Suppressor macrophage treated with lipopolysaccharide for 4 hours (primary cell): ENCODE results near the gene PBX1.
"Not testable (repeated sequence)": the region's sequence is repeated elsewhere in the genome, so short reads cannot be mapped to it uniquely, and the experiment has no call there.

Source experiments
- DNase-seq: peaks from one replicate; pipeline ENCODE4 v3.0.0-alpha.2; 2020

The PBX1 gene

DNA sequence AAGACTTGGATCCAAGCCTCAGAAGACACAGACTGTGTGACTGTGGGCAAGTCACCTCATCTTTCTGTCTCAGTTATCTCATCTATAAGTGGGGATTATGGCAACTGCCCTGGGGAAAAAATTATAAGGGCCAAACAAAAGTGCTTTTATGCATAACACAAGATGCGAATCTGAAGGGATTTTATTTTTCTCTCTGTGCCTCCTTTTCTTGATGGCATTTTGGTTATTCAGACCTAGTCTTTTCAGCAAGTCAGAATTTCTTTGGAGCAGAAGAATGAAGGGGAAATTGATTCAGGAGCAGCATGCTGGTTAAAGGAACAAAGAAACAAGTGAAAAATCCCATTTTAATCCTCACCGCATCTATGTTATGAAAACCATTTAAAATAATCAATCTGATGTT is 86.9 kb downstream of the PBX1 start:
- no peak for DNase-seq

GRCh38 chr1:164647211-164647610 is 88.2 kb downstream of the PBX1 start:
- DNase-seq = no peak

DNA sequence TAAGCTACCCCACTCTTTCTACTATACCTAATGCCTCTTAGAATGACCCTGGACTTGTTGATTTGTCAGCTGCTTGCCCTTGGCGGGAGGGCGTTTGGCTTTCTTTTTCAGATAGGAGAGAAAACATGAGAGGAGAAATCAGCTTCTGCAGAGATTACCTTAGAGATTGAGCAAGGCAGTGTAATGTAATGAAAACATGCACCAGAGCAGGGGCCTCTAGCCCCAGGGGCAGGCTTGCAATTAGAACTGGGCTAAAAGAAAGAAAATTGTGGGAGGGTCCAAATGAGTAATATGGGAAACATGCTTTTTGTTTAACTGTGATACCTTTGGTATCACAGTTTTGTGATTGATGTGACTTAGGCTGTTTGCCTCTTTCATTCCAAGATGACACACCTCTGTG is 89.7 kb downstream of the PBX1 start:
- no peak for DNase-seq

DNA sequence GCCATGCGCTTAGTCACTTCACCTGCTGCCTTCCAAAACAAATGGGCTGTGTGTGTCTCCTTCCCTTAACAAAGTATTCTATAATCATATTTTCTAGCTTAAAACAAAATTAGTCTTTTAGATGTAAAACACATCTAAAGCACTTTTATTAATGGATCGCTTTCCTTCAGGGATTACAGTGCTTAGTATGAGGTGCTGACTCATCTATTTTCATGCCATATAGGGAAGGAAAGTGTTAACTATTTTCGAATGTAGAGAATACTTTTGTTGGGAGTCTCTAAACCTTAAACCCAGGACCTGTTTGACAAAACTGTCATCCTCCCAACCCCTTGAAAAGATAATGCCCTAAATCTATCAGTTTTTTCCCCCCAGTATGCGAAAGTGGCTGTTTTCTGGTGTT is 90.2 kb downstream of the PBX1 start:
- no peak for DNase-seq

DNA sequence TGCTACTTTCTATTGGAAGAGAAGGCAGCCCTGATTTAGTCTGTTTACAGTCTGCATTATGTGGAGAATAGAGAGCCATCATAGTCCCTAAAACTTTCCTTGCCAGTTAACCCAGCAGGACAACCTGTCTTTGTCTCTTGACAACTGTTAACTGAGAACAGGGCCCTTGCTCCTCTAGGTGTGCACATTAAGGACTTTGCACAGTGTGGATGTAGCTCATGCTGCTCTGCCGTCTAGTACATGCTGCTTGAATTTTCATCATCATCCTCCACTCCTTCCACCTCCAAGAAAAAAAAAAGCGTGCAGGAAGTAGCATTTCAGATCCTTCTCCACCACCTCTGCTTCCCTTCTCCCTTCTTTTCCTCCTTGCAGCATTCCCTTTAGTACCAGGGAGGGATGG is 91.5 kb downstream of the PBX1 start:
- DNase-seq = no peak

GRCh38 chr1:164651351-164651951 is 92.5 kb downstream of the PBX1 start:
- no peak for DNase-seq

GRCh38 chr1:164652969-164653368 is 94.0 kb downstream of the PBX1 start:
- DNase-seq = not testable (repeated sequence)

- no peak for DNase-seq
Measured at GRCh38 chr1:164653705-164654104, 94.7 kb downstream of the PBX1 start.

DNA sequence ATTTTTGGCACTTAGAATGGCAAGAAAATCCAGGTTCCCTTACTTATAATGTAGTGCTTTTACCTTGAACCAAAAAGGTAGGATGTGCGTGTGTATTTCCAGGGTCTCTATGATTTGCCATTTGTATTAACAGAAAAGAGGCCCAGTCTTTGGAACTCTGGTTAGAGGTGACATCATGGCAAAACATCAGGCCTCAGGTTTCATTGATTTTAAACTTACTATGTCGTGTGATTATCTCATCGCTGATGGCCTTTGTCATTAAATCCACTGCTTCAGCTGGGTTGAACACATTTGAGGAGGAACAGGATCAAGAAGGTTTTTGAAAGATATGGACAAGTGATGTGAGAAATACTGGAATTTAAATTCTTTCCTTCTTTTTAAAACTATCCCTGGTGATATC is 95.2 kb downstream of the PBX1 start:
- no peak for DNase-seq

DNA sequence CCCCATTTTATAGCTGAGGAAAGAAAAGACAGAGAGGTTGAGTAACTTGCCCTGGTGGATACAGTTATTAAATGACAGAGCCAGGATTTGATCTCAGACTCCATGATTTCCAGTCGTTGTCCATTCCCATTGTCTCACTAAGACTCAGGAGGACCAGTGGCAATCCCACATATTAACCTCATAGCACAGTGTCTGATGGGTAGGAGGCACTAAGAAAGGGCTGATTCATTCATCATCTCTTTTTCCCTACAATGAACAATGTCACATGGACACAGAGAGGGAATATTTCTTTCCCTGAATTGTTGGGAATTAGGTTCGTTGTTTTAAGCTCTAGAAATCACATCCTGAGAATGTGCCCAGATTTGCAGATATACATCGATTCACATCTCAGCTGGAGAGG is 99.9 kb downstream of the PBX1 start:
- no peak for DNase-seq

GRCh38 chr1:164659621-164660411 is 100.8 kb downstream of the PBX1 start:
- DNase-seq = no peak

- DNase-seq = peak; percentile 11
Measured at GRCh38 chr1:164660412-164660772, 101.4 kb downstream of the PBX1 start.

GRCh38 chr1:164660775-164661174 is 101.8 kb downstream of the PBX1 start:
- no peak for DNase-seq

- DNase-seq = no peak
Measured at GRCh38 chr1:164662462-164662861, 103.5 kb downstream of the PBX1 start.

DNA sequence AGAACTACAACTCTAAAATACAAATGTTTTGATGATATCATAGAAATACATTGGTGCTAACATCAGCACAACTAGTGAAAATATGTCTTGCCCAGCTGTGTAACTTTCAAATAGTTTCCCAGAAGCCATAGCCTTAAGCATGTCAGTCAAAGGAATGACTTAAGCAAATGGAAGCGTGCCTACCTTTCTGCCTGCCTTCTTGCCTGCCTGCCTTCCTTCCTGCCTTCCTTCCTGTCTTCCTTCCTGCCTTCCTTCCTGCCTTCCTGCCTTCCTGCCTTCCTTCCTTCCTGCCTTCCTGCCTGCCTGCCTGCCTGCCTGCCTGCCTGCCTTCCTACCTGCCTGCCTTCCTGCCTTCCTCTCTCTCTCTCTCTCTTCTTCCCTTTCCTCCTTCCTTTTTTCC is 104.0 kb downstream of the PBX1 start:
- DNase-seq = no peak

DNA sequence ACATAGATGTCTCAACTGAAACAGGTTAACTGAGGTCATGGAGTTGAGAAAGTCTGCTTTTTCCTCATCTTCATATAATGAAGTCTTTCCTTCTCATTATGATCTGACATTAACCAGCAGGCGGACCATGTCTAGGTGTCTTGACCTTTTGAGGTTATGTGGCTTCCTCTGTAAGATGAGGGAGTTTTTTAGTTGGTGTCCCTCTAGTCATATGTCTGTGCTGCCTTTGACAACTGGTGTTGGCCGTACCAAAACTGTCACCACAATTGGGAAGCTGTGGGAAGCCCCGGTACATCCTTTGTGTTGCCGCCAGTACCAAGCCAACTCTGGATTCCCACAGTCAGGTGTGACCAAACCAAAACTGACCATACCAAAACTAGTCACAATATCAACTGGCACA is 105.1 kb downstream of the PBX1 start:
- no peak for DNase-seq

GRCh38 chr1:164667001-164667400 is 108.0 kb downstream of the PBX1 start:
- DNase-seq = no peak

DNA sequence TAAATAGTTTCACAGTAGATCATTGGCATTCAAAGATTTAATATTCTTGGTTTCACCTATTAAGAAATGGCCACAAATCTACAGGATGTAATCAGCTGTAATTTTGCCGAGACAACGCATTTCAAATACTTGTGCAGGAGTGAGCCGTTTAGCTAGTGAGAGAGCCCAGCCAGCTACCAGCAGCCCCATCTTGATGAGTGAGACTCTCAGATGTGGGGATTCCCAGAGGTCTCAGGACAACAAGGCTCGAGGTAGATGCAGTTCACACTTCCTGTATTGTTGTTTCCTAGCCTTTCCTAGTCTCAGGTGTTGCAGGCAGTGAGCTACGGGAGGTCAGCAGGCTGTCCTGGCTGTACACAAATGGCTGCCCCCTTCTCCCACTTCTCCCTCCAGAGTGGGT is 108.6 kb downstream of the PBX1 start:
- DNase-seq = no peak

DNA sequence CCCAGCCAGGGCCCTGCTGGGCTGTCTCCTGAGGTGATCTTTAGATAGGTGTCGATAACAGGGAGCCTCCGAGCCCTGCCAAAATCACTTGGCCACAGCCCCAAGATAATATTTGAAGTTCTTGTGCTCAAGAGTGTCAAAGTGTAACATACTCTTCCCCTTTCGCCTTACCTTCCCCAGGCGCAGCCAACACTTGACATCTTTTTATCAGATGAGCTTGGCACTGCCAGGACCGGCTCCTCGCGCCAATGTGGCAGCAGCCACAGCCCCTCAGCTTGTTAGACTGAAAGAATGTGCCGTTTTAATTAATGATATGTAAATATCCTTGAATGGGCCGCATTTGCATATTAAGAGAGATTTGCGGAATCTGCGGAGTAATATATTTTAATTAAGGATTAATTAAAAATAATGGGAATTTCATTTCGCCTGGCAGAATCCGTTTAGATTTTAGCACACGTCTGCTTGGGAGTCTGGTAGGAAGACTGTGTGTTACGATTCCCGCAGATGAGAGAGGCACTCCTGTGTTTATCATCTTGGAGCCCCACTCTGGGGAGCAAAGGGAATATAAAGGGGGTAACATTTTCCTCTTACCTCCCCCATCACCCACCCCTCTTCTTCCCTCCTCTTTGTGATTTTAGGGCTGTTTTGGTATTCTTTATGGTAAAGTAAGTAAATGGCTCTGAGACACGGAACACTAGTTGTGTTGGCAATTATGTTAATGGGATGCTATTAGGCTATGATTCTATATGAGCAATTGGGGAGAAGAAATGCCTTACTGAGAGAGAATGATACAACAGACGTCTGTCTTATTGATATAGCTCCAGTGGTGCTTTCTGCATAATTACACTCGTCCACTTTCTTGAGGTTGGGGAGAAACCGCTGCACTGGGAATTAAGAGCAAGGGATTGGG is 109.8 kb downstream of the PBX1 start:
- no peak for DNase-seq

- no peak for DNase-seq
Measured at GRCh38 chr1:164670026-164670425, 111.0 kb downstream of the PBX1 start.

GRCh38 chr1:164670786-164671185 is 111.8 kb downstream of the PBX1 start:
- DNase-seq = no peak

- DNase-seq = no peak
Measured at GRCh38 chr1:164671323-164671965, 112.5 kb downstream of the PBX1 start.

- DNase-seq = no peak
Measured at GRCh38 chr1:164671966-164672571, 113.1 kb downstream of the PBX1 start.
